NB4 (cell line): ENCODE data around the gene C16orf96.

Experiments
- DNase-seq: peaks from one replicate; pipeline ENCODE4 v3.0.0; 2010; ENCODE audit warnings: low read depth
- H3K4me3 ChIP-seq: one replicate; pipeline ENCODE4 v1.5.1; 2011; ENCODE audit warnings: mild to moderate bottlenecking, low read depth, low read length, moderate library complexity
- MYC ChIP-seq: IDR thresholded peaks from 2 replicates; pipeline ENCODE4 v1.6.1; 2011; ENCODE audit warnings: low read depth, low read length
- POLR2A ChIP-seq: IDR thresholded peaks from 2 replicates; pipeline ENCODE4 v1.6.1; 2011; ENCODE audit warnings: mild to moderate bottlenecking; ENCODE audit not compliant: insufficient read length; ENCODE audit errors: extremely low read depth
- TF ChIP-seq, protein P1 (sequence below): IDR thresholded peaks from 2 replicates; pipeline ENCODE4 v1.6.1; 2011; ENCODE audit warnings: low read depth, low read length
- TF ChIP-seq, protein P2 (sequence below): IDR thresholded peaks from one replicate; pipeline ENCODE4 v1.5.1; 2012; ENCODE audit warnings: low read depth, low read length

C16orf96 gene

DNA sequence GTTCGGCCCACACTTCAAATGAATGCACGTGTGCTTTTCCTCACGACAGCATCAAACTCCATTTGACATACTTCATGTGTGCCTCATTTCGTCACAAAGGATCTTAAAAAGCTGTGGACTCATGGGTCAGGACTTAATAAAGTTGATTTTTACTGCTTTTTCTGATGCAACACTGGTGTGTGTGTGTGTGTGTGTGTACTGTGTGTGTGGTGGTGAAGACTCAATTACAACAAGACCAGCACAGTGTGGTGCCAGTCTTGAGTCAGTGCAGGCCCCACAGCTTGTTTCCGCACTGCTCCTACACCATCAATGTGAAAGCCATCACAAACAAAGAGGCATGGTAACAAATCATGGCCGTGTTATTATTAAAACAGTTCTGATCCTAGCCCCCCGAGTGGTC is 35.2 kb upstream of the C16orf96 start:
- TF ChIP-seq MYC (no peak), POLR2A (no peak)
- TF ChIP-seq, protein P1, sequence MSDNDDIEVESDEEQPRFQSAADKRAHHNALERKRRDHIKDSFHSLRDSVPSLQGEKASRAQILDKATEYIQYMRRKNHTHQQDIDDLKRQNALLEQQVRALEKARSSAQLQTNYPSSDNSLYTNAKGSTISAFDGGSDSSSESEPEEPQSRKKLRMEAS: no peak
- TF ChIP-seq, protein P2, sequence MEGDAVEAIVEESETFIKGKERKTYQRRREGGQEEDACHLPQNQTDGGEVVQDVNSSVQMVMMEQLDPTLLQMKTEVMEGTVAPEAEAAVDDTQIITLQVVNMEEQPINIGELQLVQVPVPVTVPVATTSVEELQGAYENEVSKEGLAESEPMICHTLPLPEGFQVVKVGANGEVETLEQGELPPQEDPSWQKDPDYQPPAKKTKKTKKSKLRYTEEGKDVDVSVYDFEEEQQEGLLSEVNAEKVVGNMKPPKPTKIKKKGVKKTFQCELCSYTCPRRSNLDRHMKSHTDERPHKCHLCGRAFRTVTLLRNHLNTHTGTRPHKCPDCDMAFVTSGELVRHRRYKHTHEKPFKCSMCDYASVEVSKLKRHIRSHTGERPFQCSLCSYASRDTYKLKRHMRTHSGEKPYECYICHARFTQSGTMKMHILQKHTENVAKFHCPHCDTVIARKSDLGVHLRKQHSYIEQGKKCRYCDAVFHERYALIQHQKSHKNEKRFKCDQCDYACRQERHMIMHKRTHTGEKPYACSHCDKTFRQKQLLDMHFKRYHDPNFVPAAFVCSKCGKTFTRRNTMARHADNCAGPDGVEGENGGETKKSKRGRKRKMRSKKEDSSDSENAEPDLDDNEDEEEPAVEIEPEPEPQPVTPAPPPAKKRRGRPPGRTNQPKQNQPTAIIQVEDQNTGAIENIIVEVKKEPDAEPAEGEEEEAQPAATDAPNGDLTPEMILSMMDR: no peak
- DNase-seq: no peak
- H3K4me3 ChIP-seq: no peak overlapping the region

- TF ChIP-seq, protein P2: no peak
- TF ChIP-seq, protein P1: no peak
- TF ChIP-seq POLR2A (no peak), MYC (no peak)
- DNase-seq: no peak
- H3K4me3 ChIP-seq: no peak overlapping the region
These were observed 34.0 kb upstream of the C16orf96 start for GRCh38 chr16:4522051-4522581.

GRCh38 chr16:4523686-4524085 is 32.5 kb upstream of the C16orf96 start:
- TF ChIP-seq, protein P2: no peak
- no peak for TF ChIP-seq POLR2A
- TF ChIP-seq, protein P1: no peak
- TF ChIP-seq MYC: no peak
- no peak overlapping the region for H3K4me3 ChIP-seq
- no peak for DNase-seq

- H3K4me3 ChIP-seq: no peak overlapping the region
- DNase-seq: no peak
- TF ChIP-seq, protein P1: no peak
- no peak for TF ChIP-seq MYC
- TF ChIP-seq, protein P2: no peak
These were observed 31.6 kb upstream of the C16orf96 start for GRCh38 chr16:4524571-4524970.

DNA sequence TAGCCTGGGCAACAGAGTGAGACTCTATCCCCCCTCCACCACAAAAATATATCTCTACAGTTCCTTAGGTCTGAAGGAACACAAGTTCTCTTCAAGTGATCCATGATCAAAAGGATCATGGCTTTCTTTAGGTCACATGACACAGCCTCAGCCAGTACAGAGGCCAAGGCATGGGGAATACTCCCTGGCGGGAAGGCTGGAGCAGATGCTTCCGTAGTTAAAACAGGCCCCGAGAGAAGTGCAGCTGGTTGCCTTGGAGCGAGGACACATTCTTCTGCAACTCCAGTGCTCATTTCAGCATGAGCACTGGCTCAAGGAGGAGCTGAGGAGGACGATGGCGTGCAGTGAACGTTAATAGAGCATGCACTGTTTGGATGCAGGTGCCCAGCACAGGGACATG is 31.1 kb upstream of the C16orf96 start:
- TF ChIP-seq, protein P2: no peak
- TF ChIP-seq, protein P1: no peak
- no peak for TF ChIP-seq MYC
- no peak for TF ChIP-seq POLR2A
- no peak for DNase-seq
- H3K4me3 ChIP-seq: no peak overlapping the region
